NCI-H1694 treated with DMSO at 0.1 percent for 48 hours (cell line): ENCODE measurements around the gene CREB3L2.
"Not testable (repeated sequence)": the region's sequence is repeated elsewhere in the genome, so short reads cannot be mapped to it uniquely, and the experiment has no call there.

Experiments used
- DNase-seq: peaks from one replicate; lab custom pipeline; 2025; lab: John Stamatoyannopoulos, UW

Gene CREB3L2

GRCh38 chr7:137987563-137987962 is 14.3 kb downstream of the CREB3L2 start:
- no peak for DNase-seq

- DNase-seq: no peak
Measured at GRCh38 chr7:137987018-137987349, 14.9 kb downstream of the CREB3L2 start.

- DNase-seq: no peak
Measured at GRCh38 chr7:137986252-137987017, 15.5 kb downstream of the CREB3L2 start.

GRCh38 chr7:137985897-137986251 is 16.0 kb downstream of the CREB3L2 start:
- DNase-seq: no peak

GRCh38 chr7:137985253-137985896 is 16.5 kb downstream of the CREB3L2 start:
- no peak for DNase-seq

- DNase-seq: no peak
Measured at GRCh38 chr7:137984181-137985041, 17.5 kb downstream of the CREB3L2 start.

- DNase-seq: no peak
Measured at GRCh38 chr7:137983323-137984008, 18.4 kb downstream of the CREB3L2 start.

- not testable (repeated sequence) for DNase-seq
Measured at GRCh38 chr7:137982394-137982793, 19.5 kb downstream of the CREB3L2 start.

- DNase-seq: no peak
Measured at GRCh38 chr7:137981668-137982067, 20.2 kb downstream of the CREB3L2 start.

- no peak for DNase-seq
Measured at GRCh38 chr7:137981175-137981574, 20.7 kb downstream of the CREB3L2 start.

- DNase-seq: no peak
Measured at GRCh38 chr7:137980308-137980707, 21.6 kb downstream of the CREB3L2 start.

GRCh38 chr7:137978464-137979237 is 23.2 kb downstream of the CREB3L2 start:
- DNase-seq: no peak

- DNase-seq: no peak
Measured at GRCh38 chr7:137977173-137977572, 24.7 kb downstream of the CREB3L2 start.

GRCh38 chr7:137976696-137977095 is 25.2 kb downstream of the CREB3L2 start:
- DNase-seq: no peak

GRCh38 chr7:137976232-137976631 is 25.7 kb downstream of the CREB3L2 start:
- no peak for DNase-seq

GRCh38 chr7:137975768-137976167 is 26.1 kb downstream of the CREB3L2 start:
- no peak for DNase-seq

GRCh38 chr7:137975221-137975620 is 26.7 kb downstream of the CREB3L2 start:
- DNase-seq: no peak

GRCh38 chr7:137974766-137975165 is 27.1 kb downstream of the CREB3L2 start:
- DNase-seq: no peak

GRCh38 chr7:137970253-137970975 is 31.5 kb downstream of the CREB3L2 start:
- no peak for DNase-seq

- no peak for DNase-seq
Measured at GRCh38 chr7:137969828-137970227, 32.1 kb downstream of the CREB3L2 start.

- no peak for DNase-seq
Measured at GRCh38 chr7:137968890-137969289, 33.0 kb downstream of the CREB3L2 start.
